Stomach (tissue), 4 donors: ENCODE results near the gene MAP4K5.

ENCODE experiments used
- CTCF ChIP-seq, 7 experiments: fragments of 450-650 bp in 4 of 7; fragments of 200-600 bp in 3 of 7; sonication (generic) in 3 of 7; IDR thresholded peaks; one replicate each; pipeline ENCODE4 v1.5.1; 2016 to 2019; ENCODE audit warnings: antibody characterized with exemption in 7 of 7, control low read depth in 2 of 7, mild to moderate bottlenecking in 1 of 7
- EP300 ChIP-seq: sonication (generic); formaldehyde crosslinking; IDR thresholded peaks from one replicate; pipeline ENCODE4 v1.6.1; 2017; ENCODE audit warnings: antibody characterized with exemption
- POLR2A ChIP-seq, 4 donors: fragments of 450-650 bp; IDR thresholded peaks; one replicate each; pipeline ENCODE4 v1.6.1; 2016; ENCODE audit warnings: antibody characterized with exemption in 4 of 4, control low read depth in 2 of 4, mild to moderate bottlenecking in 1 of 4, moderate library complexity in 1 of 4
- POLR2AphosphoS5 ChIP-seq, 3 donors: sonication (generic); formaldehyde crosslinking; IDR thresholded peaks; one replicate each; pipeline ENCODE4 v1.6.1; 2016; ENCODE audit warnings: antibody characterized with exemption in 3 of 3

GRCh38 chr14:50577982-50578381 is 45.6 kb upstream of the MAP4K5 start:
- TF ChIP-seq CTCF (IDR thresholded peaks at IDR 0.05) (no peak), EP300 (no peak), POLR2A (IDR thresholded peaks at IDR 0.05) (no peak), POLR2AphosphoS5 (IDR thresholded peaks at IDR 0.05) (no peak)
